SKM-1 treated with dmso at 0.1 percent for 144 hours (cell line): ENCODE measurements around the gene CASP6.
"Not testable (repeated sequence)": the region's sequence is repeated elsewhere in the genome, so short reads cannot be mapped to it uniquely, and the experiment has no call there.

Source experiments
- DNase-seq: peaks from one replicate; lab custom pipeline; 2025; ENCODE audit not compliant: unreplicated experiment; lab: John Stamatoyannopoulos, UW

The CASP6 gene

DNA sequence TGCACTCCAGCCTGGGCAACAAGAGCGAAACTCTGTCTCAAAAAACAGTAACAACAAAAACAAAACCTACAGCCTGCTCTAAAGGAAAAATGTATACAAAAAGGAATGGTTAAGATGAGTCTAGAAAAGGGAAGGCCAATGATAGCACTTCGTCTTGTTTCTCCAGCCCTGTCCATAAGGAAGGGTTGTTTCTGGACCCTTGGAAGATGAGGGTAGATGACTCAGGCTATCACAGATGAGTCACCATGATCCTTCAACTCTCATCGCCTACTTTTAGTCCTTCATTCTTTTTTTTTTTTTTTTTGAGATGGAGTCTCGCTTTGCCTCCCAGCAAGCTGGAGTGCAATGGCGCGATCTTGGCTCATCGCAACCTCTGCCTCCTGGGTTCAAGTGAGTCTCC, 17.8 kb upstream of the CASP6 start:
- DNase-seq = no peak

DNA sequence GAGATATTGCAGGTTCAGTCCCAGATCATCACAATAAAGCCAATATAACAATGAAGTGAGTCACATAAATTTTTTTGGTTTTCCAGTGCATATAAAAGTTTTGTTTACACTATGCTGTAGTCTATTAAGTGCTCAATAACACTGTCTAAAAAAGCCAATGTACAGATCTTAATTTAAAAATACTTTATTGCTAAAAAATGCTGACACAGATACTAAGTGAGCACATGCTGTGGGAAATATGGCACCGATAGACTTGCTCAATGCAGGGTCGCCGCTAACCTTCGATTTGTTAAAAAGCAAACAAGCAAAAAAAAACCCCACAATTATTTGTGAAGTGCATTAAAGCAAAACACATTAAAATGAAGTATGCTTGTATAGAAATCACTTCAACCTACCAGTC, 16.4 kb upstream of the CASP6 start:
- DNase-seq = no peak

DNA sequence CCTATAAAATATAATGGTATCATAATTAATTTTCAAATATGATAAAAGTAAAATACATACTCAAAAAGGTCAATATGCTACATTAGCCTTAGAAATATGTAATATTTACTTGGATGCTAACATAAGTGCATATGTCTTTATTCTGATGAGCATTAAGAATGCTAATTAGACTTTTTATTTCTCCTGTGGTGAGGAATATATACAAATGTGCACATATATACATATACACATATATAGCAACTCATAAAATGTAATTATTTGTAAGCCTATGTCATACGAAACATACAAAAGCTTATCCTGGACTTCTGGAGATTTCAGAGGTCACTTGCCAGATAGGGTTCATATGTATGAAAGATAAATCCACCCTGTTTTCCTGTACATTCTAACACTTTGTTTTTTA, 15.5 kb upstream of the CASP6 start:
- no peak for DNase-seq

DNA sequence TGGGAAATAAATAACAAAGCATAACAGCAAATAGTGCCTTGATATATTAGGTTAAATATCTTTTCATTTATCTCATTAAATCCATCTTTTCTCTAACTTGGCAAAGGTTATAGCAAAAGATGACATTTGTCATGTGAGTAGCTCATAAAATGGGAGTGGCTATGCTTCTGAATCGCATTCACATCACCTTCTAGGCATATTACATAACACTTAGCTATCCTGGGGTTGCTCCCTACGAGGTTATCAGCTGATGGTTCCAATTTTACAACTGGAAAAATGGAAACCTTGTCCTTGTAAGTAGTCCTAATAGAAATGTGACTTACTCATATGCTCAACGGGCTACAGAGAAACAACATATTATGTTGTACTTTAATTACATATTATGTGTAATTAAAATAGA, 10.3 kb upstream of the CASP6 start:
- DNase-seq = no peak

DNA sequence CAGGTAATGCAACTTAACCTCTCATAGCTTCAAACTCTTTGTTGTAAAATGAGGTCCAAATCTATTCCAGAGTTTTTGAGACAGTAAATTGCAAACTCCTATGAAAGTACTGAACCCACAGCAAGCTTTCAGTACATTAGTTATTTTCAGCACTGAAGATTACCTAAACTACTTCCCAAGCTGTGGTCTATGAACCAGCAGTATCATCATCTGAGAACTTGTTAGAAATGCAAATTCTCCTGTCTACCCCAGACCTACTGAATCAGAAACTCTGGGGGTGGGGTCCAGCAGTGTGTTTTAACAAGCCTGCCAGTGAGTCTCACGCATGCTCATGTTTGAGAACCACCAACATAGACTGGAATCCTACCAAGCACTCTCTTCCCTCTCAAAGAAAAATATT, 5.7 kb upstream of the CASP6 start:
- DNase-seq = no peak

DNA sequence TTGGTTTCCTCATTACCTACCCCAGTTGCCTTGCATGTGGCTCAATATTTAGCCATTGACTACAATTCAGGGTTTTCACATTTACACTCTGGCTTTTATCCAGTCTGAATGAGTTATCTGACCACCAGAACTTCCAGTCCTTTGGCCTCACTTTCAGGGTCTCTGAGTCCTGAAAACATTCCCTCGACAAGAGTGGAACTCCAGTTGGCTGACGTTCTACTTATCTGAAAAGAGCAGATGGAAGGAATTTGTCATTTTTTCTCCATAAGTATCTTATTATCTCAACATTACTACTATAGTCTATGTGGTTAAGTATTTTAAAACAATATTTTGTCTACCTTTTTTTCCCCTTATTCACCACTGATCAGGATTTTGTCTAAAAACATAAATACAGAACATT, 5.2 kb upstream of the CASP6 start:
- DNase-seq = no peak

DNA sequence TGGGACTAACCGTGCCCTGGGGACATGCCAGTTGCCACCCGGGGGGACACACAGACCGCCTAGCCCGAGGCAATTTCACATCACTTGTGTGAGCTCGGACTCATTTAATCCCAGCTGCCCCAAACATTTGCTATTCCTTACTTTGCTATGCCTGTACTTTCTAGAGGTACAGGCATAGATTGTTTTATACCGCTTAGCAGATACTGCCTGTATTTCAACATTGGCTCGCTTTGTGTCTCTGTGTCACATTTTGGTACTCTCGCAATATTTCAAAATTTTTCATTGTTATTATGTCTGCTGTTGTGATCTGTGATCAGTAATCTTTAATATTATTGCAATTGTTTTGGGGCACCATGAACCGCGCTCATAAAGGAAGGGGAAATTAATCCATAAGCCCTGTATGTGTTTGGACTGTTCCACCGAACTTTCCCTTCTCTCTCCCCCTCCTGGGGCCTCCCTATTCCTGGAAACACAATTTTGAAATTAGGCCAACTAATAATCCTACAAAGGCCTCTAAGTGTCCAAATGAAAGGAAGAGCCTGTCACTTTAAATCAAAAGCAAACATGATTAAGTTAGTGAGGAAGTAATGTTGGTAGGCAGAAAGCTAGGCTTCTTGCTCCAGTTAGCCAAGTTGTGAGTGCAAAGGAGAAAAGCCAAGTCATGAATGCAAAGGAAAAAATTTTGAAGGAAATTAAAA, 568 bp upstream of the CASP6 start:
- DNase-seq = no peak

DNA sequence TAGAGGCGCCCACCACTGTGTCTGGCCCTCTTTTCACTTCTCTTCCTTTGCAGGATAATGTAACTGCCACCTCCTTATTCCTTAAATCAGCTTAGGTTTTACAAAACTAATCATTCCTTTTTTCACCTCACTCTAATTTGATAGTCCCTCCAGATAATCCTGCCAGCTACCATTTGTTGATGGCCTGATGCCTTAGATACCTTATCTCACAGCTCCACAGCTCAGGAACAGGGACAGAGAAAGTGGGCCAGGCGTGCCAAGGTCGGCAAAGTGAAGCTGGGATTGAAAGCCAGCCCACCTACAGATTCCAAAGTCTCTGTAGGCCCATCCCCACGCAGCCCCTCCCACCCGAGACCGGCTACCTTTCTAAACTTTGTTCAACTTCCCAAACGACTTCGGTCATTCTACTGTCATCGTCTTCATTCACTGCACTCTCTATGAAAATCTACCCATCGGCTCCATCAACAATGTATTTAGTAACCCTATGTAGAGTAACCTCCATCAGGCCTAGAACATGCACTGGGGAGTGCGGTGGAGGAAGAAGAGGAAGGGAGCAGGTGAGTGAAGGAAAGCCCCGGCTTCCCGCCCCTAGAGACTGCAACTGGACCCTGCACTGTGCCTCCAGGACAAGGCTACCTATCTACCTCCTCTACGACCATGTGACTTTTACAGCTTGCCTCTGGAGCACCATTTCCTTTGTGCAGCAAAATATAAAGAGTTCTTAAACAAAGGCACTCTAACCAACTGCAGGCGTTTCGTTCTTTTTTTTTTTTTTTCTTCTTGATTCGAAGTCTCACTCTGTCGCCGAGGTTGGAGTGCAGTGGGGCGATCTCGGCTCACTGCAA, 1.5 kb downstream of the CASP6 start:
- no peak for DNase-seq

DNA sequence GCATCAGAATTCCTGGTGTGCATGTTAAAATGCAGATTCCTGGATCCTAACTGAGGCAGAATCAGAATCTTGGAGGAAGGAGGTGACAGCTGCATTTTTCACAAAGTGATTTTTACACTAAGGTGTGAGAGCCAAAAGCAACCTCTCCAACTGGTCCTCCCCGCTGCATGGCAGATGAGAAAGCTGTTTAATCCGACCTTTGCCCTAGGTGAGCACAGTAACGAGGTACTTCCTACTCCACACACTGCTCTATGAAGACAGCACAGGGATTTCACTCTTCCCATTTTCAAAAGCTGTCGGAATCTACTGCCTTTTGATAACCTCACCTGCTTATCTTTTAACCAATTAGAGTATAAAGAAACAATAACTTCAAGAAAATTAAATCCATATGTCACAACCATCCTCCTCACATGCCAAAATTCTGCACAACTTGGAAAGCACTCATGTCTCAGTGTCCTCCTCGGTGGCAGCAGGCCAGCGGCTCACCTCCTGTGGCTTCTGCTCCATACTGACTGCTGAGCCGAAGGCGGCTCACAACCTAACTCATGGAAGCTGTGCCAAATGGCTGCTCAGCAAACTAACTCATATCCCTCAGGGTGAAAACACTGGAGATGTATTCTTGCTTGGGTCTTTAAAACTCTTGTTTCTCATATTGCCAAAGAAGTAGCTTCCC, 3.6 kb downstream of the CASP6 start:
- DNase-seq = no peak

DNA sequence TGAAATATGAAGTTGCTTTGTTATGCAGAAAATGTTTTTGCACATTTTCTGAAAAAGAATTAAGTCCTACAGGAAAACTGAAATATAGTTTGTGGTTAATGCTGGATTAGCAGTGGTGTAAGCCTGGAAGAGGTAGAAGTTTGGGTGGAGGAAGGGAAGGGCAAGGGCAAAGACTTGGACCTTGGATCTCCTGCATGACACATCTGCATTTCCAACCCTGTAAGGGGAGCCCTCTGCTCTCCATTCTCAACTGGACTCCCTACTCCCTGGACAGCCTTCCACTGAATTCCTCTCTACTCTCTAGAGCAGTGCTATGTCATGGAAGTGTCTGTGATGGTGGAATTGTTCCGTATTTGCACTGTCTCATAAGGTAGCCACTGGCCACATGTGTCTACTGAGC, 4.6 kb downstream of the CASP6 start:
- no peak for DNase-seq

DNA sequence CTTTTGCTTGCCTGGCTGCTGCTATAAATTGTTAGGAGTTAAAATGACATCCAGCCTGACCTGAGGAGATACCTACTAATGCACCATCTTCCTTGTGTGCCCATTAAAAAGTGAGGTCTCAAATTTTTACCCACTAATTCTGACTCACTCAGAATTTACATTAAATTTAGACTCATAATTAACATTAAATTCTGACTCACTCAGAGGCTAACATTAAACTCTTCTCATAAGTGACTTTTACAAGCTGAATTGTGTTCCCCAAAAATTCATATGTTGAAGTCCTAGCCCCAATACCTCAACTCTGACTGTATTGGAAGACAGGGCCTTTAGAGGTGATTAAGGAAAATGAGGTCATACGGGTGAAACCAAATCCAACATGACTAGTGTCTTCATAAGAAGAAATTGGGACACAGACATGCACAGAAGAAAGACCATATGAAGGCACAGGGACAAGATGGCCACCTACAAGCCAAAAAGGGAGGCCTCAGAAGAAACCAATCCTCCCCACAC, 11.8 kb downstream of the CASP6 start:
- DNase-seq = no peak

DNA sequence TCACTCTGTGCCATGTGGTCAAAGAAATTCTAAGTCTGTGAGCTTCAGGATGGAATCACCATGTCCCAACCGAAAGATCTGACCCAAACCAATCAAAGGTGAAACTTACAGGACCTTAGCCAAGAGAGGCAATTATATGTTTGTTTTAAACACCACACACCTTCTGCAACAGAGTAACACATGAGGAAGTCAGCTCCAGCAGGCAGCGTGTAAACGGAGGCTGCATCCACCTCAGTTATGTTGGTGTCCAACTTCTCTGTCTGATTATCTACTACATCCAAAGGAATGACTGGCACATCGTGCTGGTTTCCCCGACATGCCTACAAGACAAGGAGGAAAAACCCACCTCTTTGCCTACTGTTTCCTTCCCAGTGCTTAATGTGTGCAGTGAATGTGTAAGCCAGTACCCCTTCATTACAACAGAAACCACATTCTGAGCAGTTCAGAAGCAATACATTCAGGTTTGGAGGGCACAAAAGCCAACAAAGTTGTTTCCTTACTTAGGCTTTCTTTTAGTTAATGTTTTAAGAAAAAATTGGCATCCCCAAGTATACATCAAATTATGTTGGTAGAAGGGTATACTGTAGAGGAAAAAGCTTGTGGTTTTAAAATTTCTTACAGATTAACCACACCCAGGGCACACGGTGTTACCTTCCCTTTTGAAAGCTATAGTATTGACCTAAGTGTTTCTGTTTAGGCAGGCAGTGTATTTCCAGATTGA, 12.4 kb downstream of the CASP6 start:
- no peak for DNase-seq

DNA sequence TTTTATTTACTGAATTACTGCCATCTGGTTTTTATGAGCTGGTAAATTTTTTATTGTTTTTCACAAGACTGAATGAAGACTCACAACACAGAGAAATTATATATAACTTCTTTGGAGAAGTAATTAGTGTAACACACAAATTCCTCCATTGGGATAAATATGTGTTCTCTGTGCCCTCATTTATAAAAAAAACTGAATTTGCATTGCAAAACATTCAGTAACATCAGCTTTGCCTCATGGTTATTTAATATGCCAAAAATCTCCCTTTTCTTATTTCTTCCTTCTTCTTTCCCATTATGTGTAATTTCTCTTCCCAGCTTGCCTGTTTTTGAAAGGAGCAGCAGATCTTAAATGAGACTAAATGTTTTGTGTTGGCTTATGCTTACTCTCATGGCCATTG, 18.5 kb downstream of the CASP6 start:
- DNase-seq = no peak

DNA sequence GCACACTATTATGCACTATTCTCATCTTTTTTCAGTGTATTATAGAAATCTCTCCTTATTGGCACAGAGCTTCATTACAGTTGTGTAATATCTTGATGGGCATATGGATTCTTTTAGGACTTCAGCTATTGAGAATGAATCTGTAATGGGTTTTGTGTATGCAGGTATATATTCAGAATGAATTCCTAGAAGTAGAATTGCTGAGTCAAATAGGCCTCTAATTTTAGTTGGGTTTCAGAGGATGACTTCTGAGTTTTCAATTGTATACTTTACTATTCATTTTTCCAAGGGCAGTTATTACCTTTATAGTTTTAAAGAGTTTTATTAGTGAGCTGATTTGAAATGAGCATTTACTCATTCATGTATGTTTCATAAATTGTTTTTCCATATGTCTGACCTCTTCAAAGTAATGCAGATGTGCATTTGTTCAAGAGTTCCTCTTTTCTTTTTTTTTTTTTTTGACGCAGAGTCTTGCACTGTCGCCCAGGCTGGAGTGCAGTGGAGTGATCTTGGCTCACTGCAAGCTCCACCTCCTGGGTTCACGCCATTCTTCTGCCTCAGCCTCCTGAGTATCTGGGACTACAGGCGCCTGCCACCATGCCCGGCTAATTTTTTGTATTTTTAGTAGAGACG, 19.5 kb downstream of the CASP6 start:
- no peak for DNase-seq

DNA sequence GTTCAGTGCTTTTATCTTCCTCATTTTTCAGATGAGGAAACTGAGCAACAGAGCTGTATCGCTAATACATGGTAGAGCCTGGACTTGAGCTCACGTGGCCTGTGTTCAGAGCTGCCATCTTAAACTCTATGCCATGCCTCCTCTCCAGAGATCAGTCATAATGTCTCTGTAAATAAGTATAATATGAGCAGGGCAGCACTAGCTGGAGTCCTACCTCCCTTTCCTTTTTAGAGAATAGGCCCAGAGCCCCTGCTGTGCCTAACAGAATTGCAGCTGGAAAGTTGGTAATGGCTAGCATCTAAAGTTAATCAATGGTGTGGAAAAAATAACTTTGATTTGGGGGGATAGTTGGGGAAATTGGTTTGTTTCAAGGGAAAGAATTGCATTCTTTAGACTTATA, 20.4 kb downstream of the CASP6 start:
- no peak for DNase-seq

DNA sequence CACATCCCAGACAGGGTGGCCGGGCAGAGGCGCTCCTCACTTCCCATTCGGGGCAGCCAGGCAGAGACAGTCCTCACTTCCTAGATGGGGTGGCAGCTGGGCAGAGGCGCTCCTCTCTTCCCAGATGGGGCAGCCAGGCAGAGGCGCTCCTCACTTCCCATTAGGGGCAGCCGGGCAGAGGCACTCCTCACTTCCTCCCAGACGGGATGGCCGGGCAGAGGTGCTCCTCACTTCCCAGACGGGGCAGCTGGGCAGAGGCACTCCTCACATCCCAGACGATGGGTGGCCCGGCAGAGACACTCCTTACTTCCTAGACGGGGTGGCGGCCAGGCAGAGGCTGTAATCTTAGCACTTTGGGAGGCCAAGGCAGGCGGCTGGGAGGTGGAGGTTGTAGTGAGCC, 24.3 kb downstream of the CASP6 start:
- not testable (repeated sequence) for DNase-seq

DNA sequence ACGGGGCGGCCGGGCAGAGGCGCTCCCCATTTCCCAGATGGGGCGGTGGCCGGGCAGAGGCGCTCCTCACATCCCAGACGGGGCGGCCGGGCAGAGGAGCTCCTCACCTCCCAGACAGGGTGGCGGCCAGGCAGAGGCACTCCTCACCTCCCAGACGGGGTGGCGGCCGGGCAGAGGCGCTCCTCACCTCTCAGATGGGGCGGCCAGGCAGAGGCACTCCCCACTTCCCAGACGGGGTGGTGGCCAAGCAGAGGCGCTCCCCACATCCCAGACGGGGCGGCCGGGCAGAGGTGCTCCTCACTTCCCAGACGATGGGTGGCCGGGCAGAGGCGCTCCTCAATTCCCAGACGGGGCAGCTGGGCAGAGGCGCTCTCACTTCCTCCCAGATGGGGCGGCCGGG, 24.8 kb downstream of the CASP6 start:
- DNase-seq = not testable (repeated sequence)

DNA sequence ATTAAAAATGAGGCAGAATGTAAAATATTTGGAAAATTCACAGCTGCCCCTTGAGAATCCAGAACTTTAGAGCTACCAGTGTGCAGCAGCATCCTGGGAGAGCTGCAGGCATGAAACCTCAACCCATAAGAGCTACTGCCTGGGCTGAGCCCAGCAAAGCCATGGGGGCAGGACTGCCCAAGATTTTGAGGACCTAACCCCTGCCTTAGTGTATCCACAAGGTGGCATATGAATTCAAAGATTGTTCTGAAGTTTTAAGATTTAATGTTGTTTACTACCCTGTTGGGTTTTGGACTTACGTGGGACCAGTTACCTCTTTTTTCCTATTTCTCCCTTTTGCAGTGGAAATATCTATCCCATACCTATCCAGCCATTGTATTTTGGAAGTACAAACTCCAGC, 26.4 kb downstream of the CASP6 start:
- no peak for DNase-seq

DNA sequence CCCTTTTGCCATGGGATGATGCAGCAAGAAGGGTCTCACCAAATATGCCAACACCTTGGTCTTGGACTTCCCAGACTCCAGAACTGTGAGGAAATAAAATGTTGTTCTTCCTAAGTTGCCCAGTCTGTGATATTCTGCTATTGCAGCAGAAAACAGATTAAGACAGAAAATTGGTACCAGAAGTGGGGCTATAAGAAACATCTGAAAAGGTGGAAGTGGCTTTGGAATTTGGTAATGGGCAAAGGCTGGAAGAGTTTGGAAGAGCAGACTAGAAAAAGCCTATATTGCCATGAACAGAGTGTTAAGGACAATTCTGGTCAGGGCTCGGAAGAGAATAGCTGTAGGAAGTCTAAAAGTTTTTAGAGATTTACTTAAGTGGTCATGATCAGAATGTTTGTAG, 27.4 kb downstream of the CASP6 start:
- no peak for DNase-seq

DNA sequence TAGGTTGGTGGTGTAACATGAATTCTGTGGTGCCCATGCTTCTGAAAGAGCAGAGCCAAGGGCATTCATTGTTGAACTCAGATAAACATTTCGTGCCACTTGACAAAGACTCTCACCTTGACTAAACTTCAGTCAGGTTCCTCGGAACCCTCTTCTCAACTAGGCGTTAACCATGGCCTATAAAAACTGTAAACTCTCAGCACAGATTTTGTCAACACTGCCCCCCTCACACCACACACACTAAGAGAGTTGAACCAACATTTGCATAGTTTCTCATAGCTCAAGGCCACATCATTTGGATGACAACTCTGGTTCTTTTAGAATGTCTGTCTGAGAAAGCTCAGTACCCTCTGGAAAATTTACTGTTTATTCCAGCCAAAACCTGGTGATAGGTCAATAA, 28.1 kb downstream of the CASP6 start:
- DNase-seq = no peak

DNA sequence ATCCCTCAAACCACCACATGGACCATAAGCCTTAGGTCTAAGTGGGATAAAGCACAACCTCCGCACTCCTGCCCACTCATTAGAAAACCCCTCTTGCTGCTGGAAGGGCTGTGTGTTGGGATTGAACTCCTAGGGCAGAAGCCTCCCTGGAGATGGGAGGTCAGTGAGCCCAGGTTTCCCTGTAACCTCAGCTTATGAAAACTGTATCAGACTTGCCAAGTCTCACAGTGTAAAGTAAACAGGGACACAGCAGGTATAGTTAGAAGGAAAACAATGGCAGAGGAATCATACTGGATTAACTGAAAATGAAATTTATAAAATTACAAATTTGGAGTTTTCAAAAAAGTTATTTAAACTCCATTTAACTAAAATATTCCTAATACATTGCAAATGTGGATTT, 29.9 kb downstream of the CASP6 start:
- DNase-seq = no peak
